Spleen (tissue), 11 donors: Measurements from ENCODE around the gene DPPA3. TPM values are rescaled to one million over a fixed set of nuclear protein-coding genes. Genes with fewer than 3 reads are reported as not detected.
"Not testable (repeated sequence)": the region's sequence is repeated elsewhere in the genome, so short reads cannot be mapped to it uniquely, and the experiment has no call there.

ENCODE experiments used
- DNase-seq: peaks from one replicate; pipeline ENCODE4 v3.0.0-alpha.2; 2020
- H3K27ac ChIP-seq, 8 donors: fragments of 200-600 bp; sonication (generic) in 7 of 8; 1 replicate in 4 of 8; 2 replicates in 4 of 8; pipeline versions ENCODE4 v1.5.0 to v1.8.0; 2016 to 2021; ENCODE audit warnings: inconsistent platforms in 4 of 8, mild to moderate bottlenecking in 4 of 8, moderate library complexity in 1 of 8
- H3K27me3 ChIP-seq, 7 donors: fragments of 200-600 bp; sonication (generic) in 6 of 7; replicated peaks in 1 of 7; 1 replicate in 4 of 7; 2 replicates in 3 of 7; pipeline versions ENCODE4 v1.5.0 to v1.8.0; 2016 to 2021; ENCODE audit warnings: inconsistent platforms in 3 of 7, mild to moderate bottlenecking in 1 of 7
- H3K36me3 ChIP-seq, 6 donors: fragments of 200-600 bp; sonication (generic) in 5 of 6; 1 replicate in 4 of 6; 2 replicates in 2 of 6; pipeline versions ENCODE4 v1.5.0 to v1.8.0; 2016 to 2021; ENCODE audit warnings: inconsistent platforms in 2 of 6
- H3K4me1 ChIP-seq, 6 donors: fragments of 200-600 bp; sonication (generic) in 5 of 6; 1 replicate in 3 of 6; 2 replicates in 3 of 6; pipeline versions ENCODE4 v1.5.0 to v1.8.0; 2016 to 2021; ENCODE audit warnings: inconsistent platforms in 3 of 6
- H3K4me3 ChIP-seq, 8 donors: fragments of 200-600 bp; sonication (generic) in 7 of 8; 1 replicate in 4 of 8; 2 replicates in 4 of 8; pipeline versions ENCODE4 v1.5.0 to v1.8.0; 2016 to 2021; ENCODE audit warnings: inconsistent platforms in 4 of 8, mild to moderate bottlenecking in 4 of 8, moderate library complexity in 2 of 8
- H3K9me3 ChIP-seq, 8 donors: fragments of 200-600 bp; sonication (generic) in 7 of 8; 1 replicate in 4 of 8; 2 replicates in 4 of 8; pipeline versions ENCODE4 v1.5.0 to v1.8.0; 2016 to 2021; ENCODE audit warnings: inconsistent platforms in 4 of 8
- CTCF ChIP-seq, 11 experiments: fragments of 200-600 bp in 7 of 11; fragments of 450-650 bp in 4 of 11; sonication (generic) in 4 of 11; IDR thresholded peaks in 8 of 11; conservative IDR thresholded peaks in 3 of 11; 1 replicate in 7 of 11; 2 replicates in 4 of 11; pipeline versions ENCODE4 v1.4.0 to v1.8.0; 2016 to 2021; ENCODE audit warnings: antibody characterized with exemption in 11 of 11, inconsistent platforms in 4 of 11, mild to moderate bottlenecking in 1 of 11
- POLR2A ChIP-seq, 3 donors: fragments of 450-650 bp; IDR thresholded peaks; one replicate each; pipeline ENCODE4 v1.5.1; 2017; ENCODE audit warnings: antibody characterized with exemption in 3 of 3, mild to moderate bottlenecking in 1 of 3
- POLR2AphosphoS5 ChIP-seq, 3 donors: sonication (generic); formaldehyde crosslinking; IDR thresholded peaks; one replicate each; pipeline ENCODE4 v1.5.1; 2017; ENCODE audit warnings: antibody characterized with exemption in 3 of 3
- WGBS, 5 donors: extraction: QIAGEN DNeasy Blood & Tissue Kit in 3 of 5; methylation state at CpG; one replicate each; pipeline versions ENCODE4 v1.1.5 to v1.1.7; 2013 to 2018; 5-methylcytosine and 5-hydroxymethylcytosine counted together
- intact Hi-C: fragments of 100-400 bp; cut with DNase I; formaldehyde crosslinking; loops from one replicate; pipeline ENCODE4 v1.15.0; 2023; ENCODE audit warnings: low total_unique reads
- polyA plus RNA-seq, 3 donors: library from polyadenylated mRNA; stranded (reverse); fragments of 200-250 nt; gene quantifications; one replicate each; pipeline ENCODE4 v1.2.1, GENCODE V29; 2013
- total RNA-seq, 7 donors: library from RNA; depleted of rRNA in 3 of 7; stranded (reverse); fragments of >200 nt in 3 of 7; fragmentation: NEBNext Ultra II Directional in 4 of 7; extraction: Animal tissue kit (Norgen Biotek cat#: 25700) in 4 of 7; gene quantifications; one replicate each; pipeline versions ENCODE4 v1.1.0 to v1.2.1, GENCODE V29; 2016 to 2021
- donor health status: healthy with polysubstance abuse.
- donor health status: DM: no; HTN: no; CAD: no; lungs with moderate emphysema.
- donor health status: DM: no; HTN: no; CAD: no.
- donor health status: Bipolar disorder and iron deficiency.
- donor health status: healthy.
- donor health status: DM: no; HTN: no; CAD: no.
- donor health status: DM: yes; HTN: yes; CAD: no.

Gene DPPA3
- total and polyA plus RNA-seq, 10 donors = not detected

GRCh38 chr12:7748852-7749251 is 37.6 kb downstream of the DPPA3 start:
- no peak overlapping the region for H3K27ac ChIP-seq
- H3K4me1 ChIP-seq = peaks cover 0 to 16% (median 0%) of the 10 kb centered on the region in 6 donors
- no peak for TF ChIP-seq POLR2AphosphoS5 (IDR thresholded peaks at IDR 0.05)
- no peak for TF ChIP-seq CTCF (IDR thresholded peaks at IDR 0.05 in 8 of 11, conservative IDR thresholded peaks at IDR 0.05 in 3 of 11)
- no peak for TF ChIP-seq POLR2A (IDR thresholded peaks at IDR 0.05)
- 43 to 74% (median 58%) methylated on average over 4 of the region's 4 CpGs for WGBS, 5 donors
- no peak for DNase-seq
- H3K9me3 ChIP-seq = peaks cover 0 to 2% (median 0%) of the 10 kb centered on the region in 8 donors
- peaks cover 0 to 7% (median 0%) of the 10 kb centered on the region in 7 donors for H3K27me3 ChIP-seq
- no peak overlapping the region for H3K4me3 ChIP-seq
- no peaks in the 10 kb centered on the region for H3K36me3 ChIP-seq
- intact Hi-C loops = no loop called here

DNA sequence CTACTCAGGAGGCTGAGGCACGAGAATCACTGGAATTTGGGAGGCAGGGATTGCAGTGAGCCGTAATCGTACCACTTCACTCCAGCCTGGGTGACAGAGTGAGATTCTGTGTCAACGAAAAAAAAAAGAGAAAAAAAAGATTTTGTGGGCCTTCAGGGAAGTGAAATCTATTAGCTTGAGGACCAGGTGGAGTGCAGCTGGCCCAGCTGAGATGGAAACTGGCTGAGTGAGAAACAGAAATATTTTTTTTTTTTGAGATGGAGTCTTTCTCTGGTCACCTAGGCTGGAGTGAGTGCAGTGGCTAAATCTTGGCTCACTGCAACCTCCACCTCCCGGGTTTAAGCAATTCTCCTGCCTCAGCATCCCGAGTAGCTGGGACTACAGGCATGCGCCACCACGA is 38.2 kb downstream of the DPPA3 start:
- Histone ChIP-seq H3K4me1 (peaks cover 0 to 20% (median 0%) of the 10 kb centered on the region in 6 donors), H3K27ac (no peak overlapping the region), H3K9me3 (no peaks in the 10 kb centered on the region), H3K36me3 (no peaks in the 10 kb centered on the region), H3K4me3 (no peak overlapping the region), H3K27me3 (peaks cover 0 to 7% (median 0%) of the 10 kb centered on the region in 7 donors)
- no peak for DNase-seq
- 75 to 88% (median 80%) methylated on average over 8 of the region's 8 CpGs for WGBS, 5 donors
- no peak for TF ChIP-seq POLR2AphosphoS5 (IDR thresholded peaks at IDR 0.05)
- no peak for TF ChIP-seq CTCF (IDR thresholded peaks at IDR 0.05 in 8 of 11, conservative IDR thresholded peaks at IDR 0.05 in 3 of 11)
- intact Hi-C loops = no loop called here

DNA sequence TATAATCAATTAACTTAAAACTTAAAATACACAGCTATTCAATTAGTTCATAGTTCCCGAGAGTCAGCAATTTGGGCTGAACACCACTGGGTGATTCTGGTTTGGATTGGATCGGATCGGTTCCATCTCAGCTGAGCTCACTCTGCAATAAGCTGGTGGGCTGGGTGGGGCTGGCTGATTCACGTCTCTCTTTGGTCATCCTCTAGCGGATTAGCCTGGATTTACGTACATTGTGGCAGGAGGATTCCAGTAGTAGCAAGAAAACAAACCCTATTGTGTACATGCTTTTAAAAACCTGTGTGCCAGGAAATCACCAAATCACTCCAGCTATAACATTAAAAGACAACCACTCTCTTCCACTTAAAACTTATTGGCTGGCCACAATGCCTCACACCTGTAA is 39.1 kb downstream of the DPPA3 start:
- DNase-seq = peak; percentile 19
- H3K9me3 ChIP-seq = no peaks in the 10 kb centered on the region
- intact Hi-C loops = no loop called here
- 83 to 96% (median 93%) methylated on average over 6 of the region's 6 CpGs for WGBS, 5 donors
- H3K27ac ChIP-seq = no peak overlapping the region
- H3K27me3 ChIP-seq = peaks cover 0 to 7% (median 0%) of the 10 kb centered on the region in 7 donors
- H3K4me1 ChIP-seq = peaks cover 0 to 24% (median under 1%) of the 10 kb centered on the region in 6 donors
- TF ChIP-seq POLR2A (IDR thresholded peaks at IDR 0.05) = no peak
- no peak for TF ChIP-seq CTCF (IDR thresholded peaks at IDR 0.05 in 8 of 11, conservative IDR thresholded peaks at IDR 0.05 in 3 of 11)
- no peak for TF ChIP-seq POLR2AphosphoS5 (IDR thresholded peaks at IDR 0.05)
- H3K4me3 ChIP-seq = no peak overlapping the region
- no peaks in the 10 kb centered on the region for H3K36me3 ChIP-seq

GRCh38 chr12:7751394-7751793 is 40.2 kb downstream of the DPPA3 start:
- 84 to 92% (median 90%) methylated on average over 20 of the region's 20 CpGs for WGBS, 5 donors
- H3K36me3 ChIP-seq = no peaks in the 10 kb centered on the region
- H3K9me3 ChIP-seq = no peaks in the 10 kb centered on the region
- H3K4me1 ChIP-seq = peaks cover 0 to 32% (median 2%) of the 10 kb centered on the region in 6 donors
- peaks cover 0 to 7% (median 0%) of the 10 kb centered on the region in 7 donors for H3K27me3 ChIP-seq
- TF ChIP-seq POLR2AphosphoS5 (IDR thresholded peaks at IDR 0.05) (no peak), POLR2A (IDR thresholded peaks at IDR 0.05) (no peak), CTCF (IDR thresholded peaks at IDR 0.05 in 8 of 11, conservative IDR thresholded peaks at IDR 0.05 in 3 of 11) (no peak)
- intact Hi-C loops = no loop called here
- DNase-seq = no peak
- H3K27ac ChIP-seq = no peak overlapping the region
- peak overlapping the region in 1 of 8 donors; percentile 5 for H3K4me3 ChIP-seq

DNA sequence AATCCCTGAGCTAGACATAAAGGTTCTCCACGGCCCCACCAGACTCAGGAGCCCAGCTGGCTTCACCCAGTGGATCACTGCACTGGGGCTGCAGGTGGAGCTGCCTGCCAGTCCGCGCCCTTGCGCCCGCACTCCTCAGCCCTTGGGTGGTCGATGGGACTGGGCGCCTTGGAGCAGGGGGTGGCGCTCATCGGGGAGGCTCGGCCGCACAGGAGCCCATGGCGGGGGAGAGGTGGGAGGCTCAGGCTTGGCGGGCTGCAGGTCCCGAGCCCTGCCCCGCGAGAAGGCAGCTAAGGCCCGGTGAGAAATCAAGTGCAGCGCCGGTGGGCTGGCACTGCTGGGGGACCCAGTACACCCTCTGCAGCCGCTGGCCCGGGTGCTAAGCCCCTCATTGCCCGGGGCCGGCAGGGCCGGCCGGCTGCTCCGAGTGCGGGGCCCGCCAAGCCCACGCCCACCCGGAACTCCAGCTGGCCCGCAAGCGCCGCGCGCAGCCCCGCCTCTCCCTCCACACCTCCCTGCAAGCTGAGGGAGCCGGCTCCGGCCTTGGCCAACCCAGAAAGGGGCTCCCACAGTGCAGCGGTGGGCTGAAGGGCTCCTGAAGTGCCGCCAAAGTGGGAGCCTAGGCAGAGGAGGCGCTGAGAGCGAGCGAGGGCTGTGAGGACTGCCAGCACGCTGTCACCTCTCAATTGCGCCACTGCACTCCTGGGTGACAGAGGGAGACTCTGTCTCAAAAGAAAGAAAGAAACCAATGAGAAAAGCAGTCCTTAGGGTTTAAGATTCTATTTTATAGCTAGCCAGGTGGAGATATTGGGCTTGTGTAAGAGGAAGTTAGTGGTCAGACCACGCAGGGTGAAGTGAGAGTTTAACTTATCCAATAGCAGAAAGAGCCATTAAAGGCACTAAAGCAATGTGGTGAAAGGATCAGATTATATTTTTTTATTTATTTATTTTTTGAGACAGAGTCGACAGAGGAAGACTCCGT is 41.0 kb downstream of the DPPA3 start:
- 80 to 86% (median 83%) methylated on average over 23 to 39 of the region's 48 CpGs for WGBS, 5 donors
- DNase-seq = peak; percentile 69
- H3K4me3 ChIP-seq, H3K27me3 ChIP-seq, intact Hi-C loops, H3K9me3 ChIP-seq, H3K36me3 ChIP-seq: not testable (repeated sequence)
- H3K27ac ChIP-seq = peak overlapping the region in 1 of 8 donors; percentile 21
- peaks cover 0 to 32% (median 2%) of the 10 kb centered on the region in 6 donors for H3K4me1 ChIP-seq

DNA sequence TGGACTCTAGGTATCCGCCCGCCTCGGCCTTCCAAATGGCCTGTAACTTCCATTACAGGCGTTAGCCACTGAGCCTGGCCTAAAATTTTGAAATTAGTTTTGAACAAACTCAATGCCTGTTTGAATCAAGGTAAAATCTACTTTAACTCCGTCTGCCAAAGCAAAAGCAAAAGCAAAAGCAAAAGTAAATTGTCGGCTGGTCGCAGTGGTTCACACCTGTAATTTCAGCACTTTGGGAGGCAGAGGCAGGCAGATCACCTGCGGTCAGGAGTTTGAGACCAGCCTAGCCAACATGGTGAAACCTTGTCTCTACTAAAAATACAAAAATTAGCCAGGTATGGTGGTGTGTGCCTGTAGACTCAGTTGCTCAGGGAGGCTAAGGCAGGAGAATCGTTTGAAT is 44.4 kb downstream of the DPPA3 start:
- intact Hi-C loops, H3K9me3 ChIP-seq, H3K36me3 ChIP-seq, DNase-seq: not testable (repeated sequence)
- WGBS, 5 donors = 64 to 76% (median 69%) methylated on average over 9 of the region's 9 CpGs
- H3K4me3 ChIP-seq = peak overlapping the region in 2 of 8 donors; percentile 13 to 44
- H3K4me1 ChIP-seq = peaks cover 0 to 40% (median 2%) of the 10 kb centered on the region in 6 donors
- peaks cover 0 to 15% (median 0%) of the 10 kb centered on the region in 7 donors for H3K27me3 ChIP-seq
- peak overlapping the region in 3 of 8 donors; percentile 28 to 55 (median 34) for H3K27ac ChIP-seq
